Skin of body (tissue), 2 donors: Measurements from ENCODE around the gene CARD11. TPM values are rescaled to one million over a fixed set of nuclear protein-coding genes. Genes with fewer than 3 reads are reported as not detected.
A peak's percentile ranks its signal among the peaks of the same experiment; 100 is the strongest.

Experiments
- DNase-seq: peaks from one replicate; lab custom pipeline; 2025; lab: John Stamatoyannopoulos, UW
- total RNA-seq: library from RNA; depleted of rRNA; stranded (reverse); fragments of >200 nt; gene quantifications from one replicate; pipeline ENCODE4 v1.2.3, GENCODE V29; 2014

Gene CARD11
- total RNA-seq, 1 donor from 2014 or later, result 0.59 TPM

DNA sequence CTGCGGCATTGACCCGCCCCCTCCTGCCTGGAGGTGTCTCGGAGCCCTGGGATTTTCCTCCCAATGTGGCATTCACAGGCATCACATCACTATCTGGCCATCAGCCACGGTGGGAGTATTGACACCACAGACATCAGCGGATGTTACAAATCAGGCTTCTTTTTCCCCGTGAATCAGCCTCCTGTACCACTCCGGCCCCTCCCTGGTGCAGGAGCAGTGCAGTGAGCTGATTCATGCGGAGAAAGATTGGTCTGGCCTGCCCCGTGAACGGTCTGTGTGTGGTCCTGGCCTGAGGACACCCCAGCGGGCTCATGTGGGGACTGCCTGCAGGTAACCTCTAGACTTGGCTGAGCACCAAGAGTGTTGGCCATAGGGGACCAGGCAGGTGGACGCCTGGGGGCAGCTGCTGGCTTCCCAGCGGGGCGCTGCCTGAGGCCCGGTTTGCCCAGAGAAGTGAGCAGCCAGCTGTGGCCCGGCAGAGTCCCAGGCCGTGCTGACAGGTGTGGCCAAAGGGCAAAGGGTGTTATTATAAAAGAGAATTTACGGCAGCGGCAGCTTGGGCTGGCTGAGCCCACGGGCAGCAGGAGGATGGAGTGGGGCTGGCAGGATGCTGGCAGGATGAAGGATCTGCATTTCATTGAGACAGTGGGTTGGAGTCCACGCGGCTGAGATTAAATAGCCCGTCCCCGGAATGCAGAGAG lies 167.5 kb downstream of the CARD11 start:
- DNase-seq, result no peak

DNA sequence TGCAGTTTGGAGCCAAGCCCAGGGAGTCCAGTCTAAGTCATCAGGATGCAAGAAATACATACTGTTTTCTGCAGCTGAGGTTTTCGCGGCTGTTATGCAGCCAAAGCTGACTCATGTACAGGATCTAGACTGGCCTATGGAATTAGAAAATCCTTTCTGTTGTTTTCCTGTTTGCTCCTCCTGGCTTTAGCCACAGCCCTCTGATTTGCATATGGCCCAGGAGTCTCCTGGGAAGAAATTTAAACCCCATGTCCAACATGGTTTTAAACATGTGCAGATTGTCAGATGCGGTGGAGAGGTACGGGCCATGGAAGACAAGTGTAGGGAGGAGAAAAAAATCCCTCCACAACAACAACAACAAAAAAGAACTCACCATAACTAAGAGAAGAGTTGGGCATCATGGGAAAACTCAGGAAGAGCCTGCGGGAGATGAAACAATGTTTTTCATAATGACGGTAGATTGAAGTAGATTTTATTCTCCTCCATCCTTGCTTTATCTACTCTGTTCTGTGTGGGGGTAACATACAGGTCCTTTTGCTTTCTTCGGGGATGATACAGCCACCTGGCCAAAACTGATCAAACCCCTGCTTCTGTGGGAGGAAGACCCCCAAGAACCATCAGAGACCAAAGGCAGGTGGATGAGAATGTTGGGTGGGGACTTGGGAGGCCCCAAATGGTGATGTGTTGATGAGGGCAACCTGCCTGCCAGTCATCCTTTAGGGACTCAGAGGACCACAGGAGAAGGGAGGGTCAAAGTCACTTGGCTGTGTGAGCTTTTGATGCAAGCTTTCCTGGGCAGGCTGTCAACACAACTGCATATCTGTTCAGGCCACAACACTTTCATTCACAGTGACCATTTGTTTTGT lies 169.7 kb downstream of the CARD11 start:
- DNase-seq, result no peak

DNA sequence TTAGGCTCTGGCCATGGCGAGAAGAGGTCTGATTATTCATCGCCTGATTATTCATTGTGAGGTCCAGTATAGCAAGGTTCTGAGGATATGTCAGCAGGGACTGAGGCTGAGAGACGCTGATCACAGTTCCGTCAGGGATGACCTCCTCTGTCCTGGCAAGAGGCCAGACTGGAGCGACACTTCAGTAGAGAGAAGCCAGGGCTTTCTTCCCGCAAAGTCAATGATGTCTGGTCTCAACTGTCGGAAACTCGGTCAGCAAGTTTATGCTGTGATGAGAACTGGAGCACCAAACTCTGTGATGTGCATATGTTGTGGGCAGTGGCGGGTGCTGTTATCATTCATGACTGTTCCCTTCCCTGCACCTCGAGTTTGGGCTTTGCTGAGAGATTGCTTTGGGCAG lies 170.5 kb downstream of the CARD11 start:
- DNase-seq, result no peak

DNA sequence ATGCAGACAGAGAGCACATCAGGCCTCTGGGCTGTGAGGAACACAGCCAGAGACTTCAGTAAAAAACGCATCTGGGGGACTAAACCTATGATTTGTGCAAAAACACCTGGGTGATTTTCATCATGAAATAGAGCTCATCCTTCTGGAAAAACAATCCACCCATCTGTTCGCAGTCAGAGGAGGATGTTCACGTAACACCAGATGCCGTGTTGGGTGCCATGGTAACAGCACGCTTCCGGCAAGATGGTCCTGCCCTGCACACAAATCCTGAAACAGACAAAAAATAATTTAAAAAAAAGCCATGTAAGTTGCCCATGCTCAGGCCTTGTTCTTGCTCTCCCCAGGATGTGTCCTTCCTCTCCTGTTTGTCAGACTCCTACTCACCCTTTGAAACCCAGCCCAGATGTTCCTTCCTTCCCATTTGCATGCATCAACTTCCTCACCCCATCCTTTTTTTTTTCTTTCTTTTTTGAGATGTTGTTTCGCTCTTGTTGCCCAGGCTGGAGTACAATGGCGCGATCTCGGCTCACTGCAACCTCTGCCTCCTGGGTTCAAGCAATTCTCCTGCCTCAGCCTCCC lies 171.3 kb downstream of the CARD11 start:
- no peak for DNase-seq

DNA sequence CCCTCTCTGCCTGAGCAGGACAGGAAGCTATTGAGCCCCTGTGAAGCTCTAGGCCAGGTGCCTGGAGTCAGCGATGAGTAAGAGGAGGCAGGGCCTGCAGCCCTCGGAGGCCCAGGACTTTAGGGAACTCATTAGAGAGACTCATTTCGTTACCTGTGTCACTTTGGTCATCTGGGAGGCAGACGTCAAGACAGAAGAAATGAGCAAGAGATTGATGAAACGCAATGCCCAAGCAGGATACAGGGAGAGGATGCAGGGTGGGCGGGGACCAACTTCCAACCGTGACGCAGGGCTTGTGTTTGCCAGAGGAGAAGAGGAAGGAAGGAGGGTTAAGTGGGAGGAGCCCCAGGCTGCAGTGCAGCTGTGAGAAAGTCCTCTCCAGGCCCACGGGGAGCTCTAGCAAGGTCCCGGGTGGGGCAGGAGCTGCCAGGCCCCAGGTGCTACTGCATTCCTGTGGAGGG lies 173.2 kb downstream of the CARD11 start:
- DNase-seq, result peak; percentile 29

DNA sequence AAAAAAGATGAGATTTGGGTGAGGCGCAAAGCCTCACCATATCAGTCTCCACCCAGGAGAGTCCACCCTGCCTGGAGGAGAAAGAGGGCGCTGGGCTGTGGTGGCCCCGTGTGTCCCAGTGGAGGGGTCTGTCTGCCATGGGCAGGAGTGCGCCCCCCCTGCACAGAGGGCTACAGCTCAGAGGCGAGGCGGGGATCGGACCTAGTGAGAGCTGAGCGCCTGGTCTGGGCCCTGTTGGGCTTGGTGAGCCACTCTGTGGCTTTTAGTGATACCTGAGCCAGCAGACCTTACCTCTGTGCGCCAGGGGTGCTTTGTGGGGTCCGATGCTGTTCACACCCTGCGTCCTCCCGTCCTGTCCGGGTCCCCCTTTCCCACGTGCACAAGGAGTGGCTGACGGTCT lies 173.7 kb downstream of the CARD11 start:
- DNase-seq, result no peak

DNA sequence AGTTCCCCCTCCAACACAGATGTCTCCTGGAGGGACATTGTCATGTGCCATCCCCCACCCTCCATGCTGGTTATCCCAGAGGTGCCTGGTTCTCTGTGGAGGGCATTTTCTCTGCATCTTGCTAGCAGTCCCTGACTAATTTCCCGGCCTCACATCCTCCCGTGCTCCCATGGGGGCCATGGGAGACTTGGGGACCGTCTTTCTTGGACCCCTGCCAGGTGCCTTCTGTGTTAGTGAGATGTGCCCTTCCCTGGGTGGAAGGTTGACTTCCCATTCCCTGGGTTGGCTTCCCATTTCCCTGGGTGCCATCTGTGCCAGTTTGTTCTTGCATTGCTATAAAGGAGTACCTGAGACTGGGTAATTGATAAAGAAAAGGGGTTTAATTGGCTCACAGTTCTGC lies 177.1 kb downstream of the CARD11 start:
- no peak for DNase-seq

DNA sequence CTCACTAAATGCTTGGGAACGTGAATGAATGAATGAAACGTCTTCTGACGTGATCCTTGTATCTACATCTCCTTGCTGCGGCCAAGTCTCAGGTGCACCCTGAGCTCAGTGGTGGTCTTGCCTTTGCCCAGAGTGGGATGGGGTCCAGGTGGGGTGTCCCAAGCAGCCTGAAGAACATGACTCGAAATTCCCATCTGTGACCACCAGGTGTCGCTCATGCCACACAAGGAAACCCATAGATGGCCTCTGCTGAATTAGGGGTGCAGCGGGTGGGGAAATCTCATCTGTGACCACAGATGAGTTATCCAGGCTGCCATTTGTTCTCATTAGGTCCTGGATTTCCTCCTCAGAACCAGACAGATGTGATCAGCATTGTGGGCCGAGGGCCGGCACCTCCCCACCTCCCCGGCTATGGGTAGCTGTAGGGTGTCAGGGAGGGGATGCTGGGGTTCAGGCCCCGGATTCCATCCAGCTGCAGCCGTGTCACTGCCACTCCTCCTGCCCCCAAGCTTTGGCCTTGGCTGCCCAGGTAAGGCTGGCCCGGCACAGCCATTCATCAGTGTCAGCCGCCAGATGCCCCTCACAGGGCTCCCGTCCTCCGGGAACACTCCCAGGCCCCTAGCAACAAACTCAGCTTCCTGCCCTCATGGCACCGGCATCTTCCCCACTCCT lies 178.5 kb downstream of the CARD11 start:
- DNase-seq, result peak; percentile 29

DNA sequence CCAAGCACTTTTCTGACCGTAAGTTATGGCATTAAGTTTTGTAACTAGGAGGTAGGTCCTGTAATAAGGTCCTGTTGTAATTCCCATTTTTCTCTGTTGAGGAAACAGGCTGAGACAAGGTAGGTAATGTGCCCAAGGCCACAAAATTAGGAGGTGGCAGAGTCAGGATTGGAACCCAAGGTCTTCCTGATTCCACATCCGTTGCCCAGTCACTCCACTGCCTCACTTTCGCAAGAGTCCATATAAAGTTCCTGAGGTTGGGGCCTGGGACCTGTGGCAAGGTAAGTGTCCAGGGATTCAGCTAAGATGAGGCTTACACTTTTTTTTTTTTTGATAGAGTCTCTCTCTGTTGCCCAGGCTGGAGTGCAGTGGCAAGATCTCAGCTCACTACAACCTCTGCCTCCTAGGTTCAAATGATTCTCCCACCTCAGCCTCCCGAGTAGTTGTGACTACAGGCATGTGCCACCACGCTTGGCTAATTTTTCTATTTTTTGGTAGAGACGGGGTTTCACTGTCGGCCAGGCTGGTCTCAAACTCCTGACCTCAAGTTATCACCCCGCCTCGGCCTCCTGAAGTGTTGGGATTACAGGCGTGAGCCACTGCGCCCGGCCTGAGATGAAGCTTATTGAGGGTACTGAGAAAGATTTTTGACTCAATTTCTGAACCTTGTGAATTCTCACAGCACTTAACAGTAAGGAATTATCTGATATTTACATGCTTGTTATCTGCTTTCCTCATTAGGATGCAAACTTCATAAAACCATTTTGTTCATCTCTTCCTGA lies 179.3 kb downstream of the CARD11 start:
- DNase-seq, result no peak

DNA sequence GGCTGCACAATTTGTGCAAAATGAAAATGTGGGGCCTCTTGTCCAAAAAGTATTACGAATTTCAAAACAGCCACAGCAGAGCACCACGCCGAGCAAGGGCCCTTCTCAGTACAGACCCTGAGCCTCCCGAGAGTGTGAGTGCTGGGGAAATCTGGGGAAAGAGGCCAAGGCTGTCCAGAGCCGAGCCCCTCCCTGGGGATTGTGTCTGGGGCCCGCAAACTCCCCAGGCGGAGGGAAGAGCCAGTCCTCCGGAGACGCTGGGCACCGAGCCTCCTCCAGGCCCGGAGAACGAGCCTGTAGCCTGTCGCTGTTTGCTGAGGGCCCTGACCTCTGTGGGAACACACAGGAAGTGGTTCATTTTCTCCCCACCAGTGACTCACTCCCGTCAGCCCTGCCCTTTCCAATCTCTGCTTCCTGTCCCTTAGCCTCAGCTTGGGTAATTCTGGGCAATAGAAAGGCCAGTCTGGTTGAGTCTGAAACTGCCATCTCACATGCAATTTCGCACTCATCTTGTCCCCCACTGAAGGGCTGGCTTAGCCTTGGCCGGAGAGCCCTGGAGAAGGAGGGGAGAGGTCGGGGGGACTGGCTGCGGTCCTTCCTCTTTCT lies 180.1 kb downstream of the CARD11 start:
- peak; percentile 50 for DNase-seq

DNA sequence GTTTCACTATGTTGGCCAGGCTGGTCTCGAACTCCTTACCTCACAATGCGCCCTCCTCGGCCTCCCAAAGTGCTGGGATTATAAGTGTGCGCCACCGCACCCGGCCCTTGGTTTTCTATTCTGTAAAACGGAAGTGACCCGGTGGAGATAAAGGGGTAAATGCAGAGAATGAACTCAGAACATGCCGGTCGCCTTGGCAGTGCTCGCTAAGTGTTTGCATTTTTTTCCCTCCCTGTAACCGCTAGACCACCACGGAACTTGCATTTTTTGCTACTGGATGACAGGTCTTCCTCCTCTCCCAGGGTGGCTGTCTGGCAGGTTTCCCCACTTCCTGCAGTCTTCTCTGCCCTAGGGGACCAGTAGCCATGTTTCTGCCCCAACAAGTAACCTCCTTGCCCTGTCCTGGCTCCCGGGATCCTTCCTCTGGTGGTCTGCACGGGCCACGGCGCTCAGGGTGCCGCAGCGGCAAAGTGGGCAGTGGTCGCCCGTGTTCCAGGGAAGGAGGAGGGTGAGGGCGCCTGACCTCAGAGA lies 180.8 kb downstream of the CARD11 start:
- DNase-seq, result no peak

DNA sequence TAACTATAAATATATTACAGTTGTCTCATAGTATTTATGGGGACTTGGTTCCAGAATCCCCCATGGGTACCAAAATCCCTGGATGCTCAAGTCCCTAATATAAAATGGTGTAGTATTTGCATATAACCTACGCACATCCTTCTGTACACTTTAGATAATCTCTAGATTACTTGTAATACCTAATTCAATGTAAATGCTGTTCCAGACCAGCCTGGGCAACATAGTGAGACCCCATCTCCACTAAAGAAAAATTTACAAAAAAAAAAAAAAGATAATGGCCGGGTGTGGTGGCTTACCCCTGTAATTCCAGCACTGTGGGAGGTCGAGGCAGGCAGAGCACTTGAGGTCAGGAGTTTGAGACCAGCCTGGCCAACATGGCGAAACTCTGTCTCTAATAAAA lies 182.2 kb downstream of the CARD11 start:
- DNase-seq, result no peak

DNA sequence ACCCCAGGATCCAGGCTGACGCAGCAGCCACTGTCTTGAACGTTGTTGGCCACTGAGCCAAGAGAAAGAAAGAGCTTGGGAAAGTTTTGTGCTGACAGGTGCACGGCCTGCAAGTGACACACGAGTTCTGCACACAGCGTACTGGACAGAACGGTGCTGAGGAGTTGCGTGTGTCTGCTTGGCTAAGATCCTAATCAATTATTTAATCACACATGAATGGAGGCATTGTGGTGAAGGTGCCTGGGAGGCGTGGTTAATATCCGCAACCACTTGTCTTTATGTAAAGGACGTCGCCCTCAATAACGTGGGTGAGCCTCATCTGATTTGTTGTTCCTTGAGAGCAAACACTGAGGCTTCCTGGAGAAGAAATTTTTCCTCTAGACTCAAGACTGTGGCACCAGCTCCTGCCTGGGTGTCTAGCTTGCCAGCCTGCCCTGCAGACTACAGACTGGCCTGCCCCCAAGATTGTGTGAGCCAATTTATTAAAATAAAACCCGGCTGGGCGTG lies 183.0 kb downstream of the CARD11 start:
- DNase-seq, result no peak

DNA sequence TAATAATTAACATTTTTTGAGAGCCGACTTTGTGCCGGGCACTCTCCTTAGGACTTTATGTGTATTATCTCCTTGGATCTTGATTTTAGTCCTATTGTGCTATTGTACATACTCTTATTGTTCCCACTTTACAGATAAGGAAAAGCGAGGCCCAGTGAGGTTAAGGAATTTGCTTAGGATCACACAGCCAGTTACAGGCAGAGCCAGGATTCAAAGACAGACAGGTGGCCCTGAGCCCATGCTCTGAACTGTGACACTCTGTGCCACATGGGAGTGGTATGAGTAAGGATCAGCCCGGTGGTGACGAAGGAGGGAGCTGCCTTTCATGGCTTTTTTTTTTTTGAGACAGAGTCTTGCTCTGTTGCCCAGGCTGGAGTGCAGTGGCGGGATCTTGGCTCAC lies 183.7 kb downstream of the CARD11 start:
- DNase-seq, result no peak

DNA sequence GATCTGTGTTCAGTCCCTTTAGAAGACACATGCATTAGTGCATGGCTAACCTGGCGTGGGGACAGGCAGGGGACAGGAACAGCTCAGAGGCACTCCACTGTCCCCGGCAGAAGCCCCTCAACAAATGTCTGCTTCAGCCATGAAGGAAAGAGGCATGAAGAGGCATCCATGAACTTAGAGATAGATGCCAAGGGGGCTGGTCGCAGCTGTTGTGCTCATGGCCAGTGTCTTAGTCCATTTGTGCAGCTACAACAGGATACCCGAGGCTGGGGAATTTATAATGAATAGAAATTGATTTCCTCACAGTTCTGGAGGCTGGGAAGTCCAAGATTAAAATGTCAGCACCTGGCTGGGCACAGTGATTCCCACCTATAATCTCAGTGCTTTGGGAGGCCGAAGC lies 185.0 kb downstream of the CARD11 start:
- no peak for DNase-seq

DNA sequence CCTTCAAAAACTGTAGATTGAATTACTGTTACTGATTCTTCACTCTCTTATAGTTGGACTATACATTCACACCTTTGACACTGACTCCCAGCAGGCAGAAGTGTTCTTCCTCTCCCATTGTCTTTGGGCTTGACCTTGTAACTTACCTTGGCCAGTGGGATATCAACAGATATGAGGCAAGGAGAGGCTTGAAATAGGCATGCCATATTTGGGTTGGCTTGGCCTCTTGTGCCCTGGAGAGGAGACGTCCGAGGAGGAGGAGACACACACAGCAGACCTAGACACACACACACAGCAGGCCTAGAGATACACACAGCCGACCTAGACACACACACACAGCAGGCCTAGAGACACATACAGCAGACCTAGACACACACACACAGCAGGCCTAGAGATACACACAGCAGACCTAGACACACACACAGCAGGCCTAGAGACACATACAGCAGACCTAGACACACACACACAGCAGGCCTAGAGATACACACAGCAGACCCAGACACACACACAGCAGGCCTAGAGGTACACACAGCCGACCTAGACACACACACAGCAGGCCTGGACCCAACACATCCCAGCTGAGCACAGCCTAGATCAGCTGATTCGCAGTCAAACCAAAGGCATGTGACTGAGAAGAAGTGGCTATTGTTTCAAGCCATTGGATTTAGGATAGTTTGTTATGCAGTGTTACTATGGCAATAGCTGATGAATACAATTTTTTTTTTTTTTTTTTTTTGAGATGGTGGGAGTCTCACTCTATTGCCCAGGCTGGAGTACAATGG lies 187.1 kb downstream of the CARD11 start:
- DNase-seq, result no peak
